GM10248 (cell line): ENCODE results near the gene GAPDHS.

Source experiments
- CTCF ChIA-PET: fragments of 300-600 bp; sonication (Branson Sonifier 250); formaldehyde crosslinking; extraction: SDS; loops from one replicate; lab custom pipeline; 2021; ENCODE audit warnings: antibody characterized with exemption; lab: Yijun Ruan, JAX
- POLR2A ChIA-PET: fragments of 350-650 bp; sonication (Branson Sonifier 250); formaldehyde crosslinking; extraction: SDS; loops from one replicate; lab custom pipeline; 2020; ENCODE audit warnings: antibody characterized with exemption; lab: Yijun Ruan, JAX
- DNase-seq: peaks from one replicate; pipeline ENCODE4 v3.0.0; 2012; ENCODE audit errors: extremely low spot score
- TF ChIP-seq, protein P1 (sequence below): IDR thresholded peaks from 2 replicates; pipeline ENCODE4 v1.5.1; 2012; ENCODE audit warnings: mild to moderate bottlenecking, low read depth; ENCODE audit errors: extremely low read depth, missing control alignments, control extremely low read depth

GAPDHS gene

DNA sequence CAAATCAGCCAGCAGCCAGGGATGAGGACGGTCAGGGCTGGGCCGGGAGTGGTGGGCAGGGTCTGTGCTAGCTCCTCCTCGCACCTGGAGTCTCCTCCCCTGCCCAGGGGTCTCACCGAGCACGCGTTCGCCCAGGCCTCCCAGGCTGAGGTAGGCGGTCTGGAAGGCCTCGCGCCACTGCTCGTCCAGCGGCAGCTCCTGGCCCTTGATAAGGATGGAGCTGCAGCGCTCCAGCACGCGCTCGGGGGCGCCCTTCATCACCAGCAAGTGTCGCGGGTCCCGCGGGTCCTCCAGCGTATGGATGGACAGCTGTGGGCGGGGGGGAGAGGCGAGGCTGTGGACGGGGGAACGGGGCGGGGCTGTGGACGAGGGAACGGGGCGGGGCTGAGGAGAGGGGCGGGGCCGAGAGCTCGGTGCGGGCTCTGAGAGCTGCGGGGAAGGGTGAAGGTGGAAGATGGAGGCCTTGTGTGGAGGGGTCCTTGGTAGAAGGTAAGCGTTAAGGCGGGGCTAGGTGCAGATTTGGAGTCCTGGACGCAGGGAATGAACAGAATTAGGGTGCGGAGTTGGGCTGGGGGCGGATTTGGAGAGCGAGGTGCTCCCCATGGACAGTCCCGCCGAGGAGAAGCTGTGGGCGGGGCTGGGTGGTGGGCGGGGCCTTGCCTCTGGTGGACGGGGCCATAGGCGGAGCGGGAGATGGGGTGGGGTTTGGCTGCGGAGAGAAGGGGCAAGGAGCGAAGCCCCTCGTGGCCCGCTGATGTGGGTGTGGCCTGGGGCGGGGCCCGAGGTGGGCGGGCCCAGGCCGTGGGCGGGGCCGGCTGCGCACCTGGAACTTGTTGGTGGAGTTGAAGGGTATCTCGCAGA lies 24.5 kb downstream of the GAPDHS start:
- TF ChIP-seq, protein P1, sequence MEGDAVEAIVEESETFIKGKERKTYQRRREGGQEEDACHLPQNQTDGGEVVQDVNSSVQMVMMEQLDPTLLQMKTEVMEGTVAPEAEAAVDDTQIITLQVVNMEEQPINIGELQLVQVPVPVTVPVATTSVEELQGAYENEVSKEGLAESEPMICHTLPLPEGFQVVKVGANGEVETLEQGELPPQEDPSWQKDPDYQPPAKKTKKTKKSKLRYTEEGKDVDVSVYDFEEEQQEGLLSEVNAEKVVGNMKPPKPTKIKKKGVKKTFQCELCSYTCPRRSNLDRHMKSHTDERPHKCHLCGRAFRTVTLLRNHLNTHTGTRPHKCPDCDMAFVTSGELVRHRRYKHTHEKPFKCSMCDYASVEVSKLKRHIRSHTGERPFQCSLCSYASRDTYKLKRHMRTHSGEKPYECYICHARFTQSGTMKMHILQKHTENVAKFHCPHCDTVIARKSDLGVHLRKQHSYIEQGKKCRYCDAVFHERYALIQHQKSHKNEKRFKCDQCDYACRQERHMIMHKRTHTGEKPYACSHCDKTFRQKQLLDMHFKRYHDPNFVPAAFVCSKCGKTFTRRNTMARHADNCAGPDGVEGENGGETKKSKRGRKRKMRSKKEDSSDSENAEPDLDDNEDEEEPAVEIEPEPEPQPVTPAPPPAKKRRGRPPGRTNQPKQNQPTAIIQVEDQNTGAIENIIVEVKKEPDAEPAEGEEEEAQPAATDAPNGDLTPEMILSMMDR = peak; percentile 3
- DNase-seq = peak; percentile 72
- CTCF ChIA-PET = interaction anchor here (1.2 to 4.7 kb wide), 4 partner anchors 9 to 47 kb away, joined by 3 to 44 read pairs (median 4); no protein-coding TSS in a partner anchor
- POLR2A ChIA-PET = interaction anchor here (0.5 to 0.7 kb wide), 2 partner anchors 48 to 185 kb away, joined by 3 to 4 read pairs; no protein-coding TSS in a partner anchor

DNA sequence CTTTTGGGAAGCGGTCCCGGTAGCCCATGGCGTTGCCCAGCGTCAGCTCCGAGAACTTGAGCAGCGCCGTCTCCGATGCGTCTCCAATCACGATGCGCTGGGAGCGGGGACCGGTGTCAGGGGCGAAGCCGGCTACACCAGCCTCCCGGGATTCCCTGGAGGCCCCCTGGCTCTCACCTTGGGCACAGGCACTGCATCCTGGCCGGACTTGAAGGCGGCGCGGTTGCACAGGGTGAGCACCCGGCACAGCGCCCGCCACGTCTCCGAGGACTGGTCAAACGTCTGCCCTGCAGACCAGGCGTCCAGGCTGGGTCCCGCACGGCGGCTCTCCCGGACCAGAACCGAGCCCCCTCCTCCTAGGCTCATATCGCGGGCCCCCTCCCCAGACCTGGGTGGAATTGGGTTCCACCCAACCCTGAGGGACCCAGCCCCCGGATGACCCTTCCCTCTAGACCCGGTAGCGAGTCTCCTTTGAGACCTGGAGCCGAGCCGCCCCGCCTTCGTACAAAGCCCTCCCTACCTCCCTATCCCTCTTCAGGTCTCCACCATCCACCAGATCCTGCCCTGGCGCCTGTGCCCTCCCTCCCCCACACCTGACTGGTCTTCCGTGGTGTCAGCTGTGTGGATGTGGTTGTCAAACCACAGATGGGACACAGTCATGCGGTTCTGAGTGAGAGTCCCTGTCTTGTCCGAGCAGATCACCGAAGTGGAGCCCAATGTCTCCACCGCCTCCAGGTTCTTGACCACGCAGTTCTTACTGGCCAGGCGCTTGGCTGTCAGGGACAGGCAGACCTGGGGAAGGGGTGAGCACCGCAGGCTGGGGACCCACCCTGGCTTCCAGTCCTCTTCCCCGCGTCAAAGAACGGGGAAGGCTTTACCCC lies 25.4 kb downstream of the GAPDHS start:
- POLR2A ChIA-PET = interaction anchor here (0.5 kb wide), 1 partner anchor 184 kb away, joined by 4 read pairs; no protein-coding TSS in a partner anchor
- CTCF ChIA-PET = interaction anchor here (0.9 to 4.7 kb wide), 5 partner anchors 10 to 64 kb away, joined by 3 to 44 read pairs (median 3); no protein-coding TSS in a partner anchor
- no peak for DNase-seq
- TF ChIP-seq, protein P1 = no peak

- ChIA-PET CTCF (interaction anchor here (0.9 to 4.7 kb wide), 3 partner anchors 11 to 64 kb away, joined by 3 to 44 read pairs (median 3); no protein-coding TSS in a partner anchor), POLR2A (no interaction called here)
- peak; percentile 77 for DNase-seq
- TF ChIP-seq, protein P1 = no peak
Observed at GRCh38 chr19:35559281-35559659, 26.0 kb downstream of the GAPDHS start.

DNA sequence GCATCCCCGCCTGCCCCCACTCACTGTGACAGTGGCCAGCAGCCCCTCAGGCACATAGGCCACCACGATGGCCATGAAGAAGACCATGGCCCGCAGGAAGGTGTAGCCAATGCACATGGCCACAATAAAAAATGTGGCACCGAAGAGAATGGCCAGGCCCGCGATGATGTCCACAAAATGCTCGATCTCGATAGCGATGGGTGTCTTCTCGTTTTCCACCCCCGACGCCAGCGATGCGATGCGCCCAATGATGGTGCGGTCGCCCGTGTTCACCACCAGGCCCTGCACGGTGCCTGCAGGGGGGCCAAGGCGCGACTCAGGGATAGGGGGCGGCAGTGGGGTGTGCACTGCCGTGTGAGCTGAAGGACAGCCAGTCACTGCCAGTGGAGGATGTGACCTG lies 26.5 kb downstream of the GAPDHS start:
- TF ChIP-seq, protein P1 = no peak
- POLR2A ChIA-PET = no interaction called here
- CTCF ChIA-PET = interaction anchor here (0.9 to 4.7 kb wide), 3 partner anchors 11 to 65 kb away, joined by 3 to 44 read pairs (median 3); no protein-coding TSS in a partner anchor
- DNase-seq = no peak

GRCh38 chr19:35560271-35560670 lies 27.0 kb downstream of the GAPDHS start:
- TF ChIP-seq, protein P1 = no peak
- ChIA-PET POLR2A (no interaction called here), CTCF (interaction anchor here (4.7 kb wide), 1 partner anchor 12 kb away, joined by 44 read pairs; no protein-coding TSS in a partner anchor)
- DNase-seq = no peak

- CTCF ChIA-PET = no interaction called here
- POLR2A ChIA-PET = no interaction called here
- no peak for DNase-seq
- TF ChIP-seq, protein P1 = no peak
Observed at GRCh38 chr19:35560677-35561076, 27.4 kb downstream of the GAPDHS start.
